ENCODE results near the gene IMPA2. TPM values are rescaled to one million over a fixed set of nuclear protein-coding genes. Genes with fewer than 3 reads are reported as not detected.
"Not testable (repeated sequence)": the region's sequence is repeated elsewhere in the genome, so short reads cannot be mapped to it uniquely, and the experiment has no call there.

IMPA2 gene
- polyA plus RNA-seq, 1 donor = 34.8 TPM

DNA sequence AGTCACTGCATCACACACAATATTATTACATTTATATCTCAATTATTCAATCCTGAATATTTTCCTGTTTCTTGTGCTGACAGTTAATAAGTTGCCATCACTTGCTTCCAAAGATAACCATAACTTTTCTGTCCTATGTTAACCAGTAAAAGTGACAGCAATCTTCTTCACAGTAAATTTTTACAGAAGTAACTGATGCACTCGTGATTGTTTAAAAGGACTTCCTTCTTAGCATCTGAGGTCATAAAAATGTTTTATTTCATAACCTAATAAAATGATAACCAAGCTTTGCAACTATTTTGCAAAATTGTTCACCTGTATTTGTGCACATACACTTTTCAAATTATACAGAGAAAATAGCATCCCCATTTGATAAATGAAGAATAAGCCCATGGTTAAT lies 91.7 kb downstream of the IMPA2 start:
- Histone ChIP-seq H3K27ac (ENCODE audit: low read length) (no peak overlapping the region), H3K27me3 (ENCODE audit: control insufficient read depth, insufficient read depth, low read length) (no peaks in the 10 kb centered on the region), H3K9me3 (ENCODE audit: control insufficient read depth, low read depth, low read length) (no peaks in the 10 kb centered on the region), H3K4me1 (ENCODE audit: control insufficient read depth, insufficient read depth, low read length) (no peaks in the 10 kb centered on the region), H3K4me3 (ENCODE audit: low read length) (no peak overlapping the region), H3K36me3 (ENCODE audit: control insufficient read depth, insufficient read depth, low read length) (no peaks in the 10 kb centered on the region)
- no peak for DNase-seq
- WGBS (ENCODE audit: insufficient coverage, low lambda C conversion rate) = no CpG with 5 or more reads among the region's 1 CpG

DNA sequence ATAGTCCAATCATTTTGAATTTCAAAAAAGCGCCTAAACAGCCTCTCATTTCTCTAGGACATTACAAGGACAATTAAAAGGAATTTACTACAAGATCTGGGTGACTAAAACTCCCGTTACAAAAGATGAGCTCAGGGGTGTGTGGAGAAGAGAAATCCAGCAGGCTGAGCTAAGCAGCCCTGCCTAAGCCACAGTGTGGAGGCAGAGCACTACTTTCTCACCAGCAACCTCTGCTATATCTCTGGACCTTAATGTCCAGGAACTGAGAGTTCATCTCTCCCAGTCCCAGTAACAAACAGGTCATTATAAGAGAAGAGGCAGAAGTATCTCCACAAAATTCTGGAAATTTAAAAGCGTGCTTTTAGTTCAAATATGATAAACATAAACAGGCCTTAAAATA lies 93.4 kb downstream of the IMPA2 start:
- H3K9me3 ChIP-seq (ENCODE audit: control insufficient read depth, low read depth, low read length) = no peaks in the 10 kb centered on the region
- no peaks in the 10 kb centered on the region for H3K4me1 ChIP-seq (ENCODE audit: control insufficient read depth, insufficient read depth, low read length)
- no peaks in the 10 kb centered on the region for H3K36me3 ChIP-seq (ENCODE audit: control insufficient read depth, insufficient read depth, low read length)
- H3K27ac ChIP-seq (ENCODE audit: low read length) = no peak overlapping the region
- no peaks in the 10 kb centered on the region for H3K27me3 ChIP-seq (ENCODE audit: control insufficient read depth, insufficient read depth, low read length)
- no peak for DNase-seq
- 83% methylated on average over 1 of the region's 3 CpGs for WGBS (ENCODE audit: insufficient coverage, low lambda C conversion rate)
- no peak overlapping the region for H3K4me3 ChIP-seq (ENCODE audit: low read length)

DNA sequence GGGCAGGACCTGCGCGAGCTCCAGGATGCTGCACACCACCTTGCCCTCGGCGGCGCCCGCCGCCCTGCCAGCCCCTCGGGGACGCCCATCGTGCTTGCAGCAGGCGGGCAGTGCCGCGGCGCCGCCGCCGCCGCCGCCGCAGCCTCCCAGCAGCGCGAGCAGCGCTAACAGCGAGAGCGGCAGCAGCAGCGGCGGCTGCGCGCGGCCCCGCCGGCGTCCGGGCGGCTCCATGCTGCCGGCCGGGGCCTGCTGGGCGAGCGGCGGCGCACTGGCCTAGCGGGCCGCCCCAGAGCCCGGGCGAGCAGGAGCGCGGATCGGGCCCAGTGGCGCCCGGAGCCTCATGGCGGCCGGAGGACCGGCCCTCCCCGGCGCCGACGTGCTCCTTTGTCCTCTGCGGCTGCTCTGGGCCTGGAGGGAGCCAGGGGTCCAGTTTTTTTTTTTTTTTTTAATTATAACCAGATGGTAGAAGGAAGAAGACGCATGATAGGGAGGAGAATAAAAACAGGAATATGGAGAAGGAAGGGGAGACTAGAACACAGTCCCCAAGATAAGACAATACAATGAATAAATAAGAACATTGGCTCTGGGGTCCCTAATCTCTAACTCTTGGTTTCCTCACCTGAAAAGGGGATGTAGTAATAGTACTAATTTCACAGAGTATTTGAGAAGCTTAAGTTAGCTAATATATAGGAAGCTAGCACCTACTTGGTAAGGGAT lies 95.3 kb downstream of the IMPA2 start:
- Histone ChIP-seq H3K27me3 (ENCODE audit: control insufficient read depth, insufficient read depth, low read length) (no peaks in the 10 kb centered on the region), H3K9me3 (ENCODE audit: control insufficient read depth, low read depth, low read length) (no peaks in the 10 kb centered on the region), H3K4me1 (ENCODE audit: control insufficient read depth, insufficient read depth, low read length) (no peaks in the 10 kb centered on the region), H3K36me3 (ENCODE audit: control insufficient read depth, insufficient read depth, low read length) (no peaks in the 10 kb centered on the region), H3K4me3 (ENCODE audit: low read length) (no peak overlapping the region), H3K27ac (ENCODE audit: low read length) (no peak overlapping the region)
- peak in 1 of 2 donors; percentile 15 for DNase-seq
- WGBS (ENCODE audit: insufficient coverage, low lambda C conversion rate) = no CpG with 5 or more reads among the region's 59 CpGs

DNA sequence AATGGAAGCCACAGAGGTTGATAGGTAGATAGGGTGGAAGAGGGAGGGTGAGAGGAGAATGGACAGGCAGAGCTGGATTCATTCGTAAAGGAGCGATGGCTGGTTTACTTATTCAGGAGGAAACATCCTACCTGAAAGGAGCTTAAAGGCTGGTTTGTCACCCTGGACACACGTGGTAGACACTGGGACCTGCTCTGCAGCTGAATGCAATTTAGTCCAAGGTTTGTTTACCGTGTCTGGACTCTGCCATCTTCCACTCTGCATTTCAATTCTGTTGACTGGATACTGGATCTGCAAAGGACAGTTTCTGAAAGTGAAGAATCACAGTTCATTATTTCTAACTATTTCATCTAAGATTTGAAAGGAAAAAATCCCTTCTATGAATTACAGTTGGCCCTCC lies 96.7 kb downstream of the IMPA2 start:
- not testable (repeated sequence) for H3K27me3 ChIP-seq (ENCODE audit: control insufficient read depth, insufficient read depth, low read length); DNase-seq; H3K9me3 ChIP-seq (ENCODE audit: control insufficient read depth, low read depth, low read length); H3K4me1 ChIP-seq (ENCODE audit: control insufficient read depth, insufficient read depth, low read length); H3K27ac ChIP-seq (ENCODE audit: low read length); H3K36me3 ChIP-seq (ENCODE audit: control insufficient read depth, insufficient read depth, low read length); H3K4me3 ChIP-seq (ENCODE audit: low read length)
- WGBS (ENCODE audit: insufficient coverage, low lambda C conversion rate) = no CpG with 5 or more reads among the region's 4 CpGs

DNA sequence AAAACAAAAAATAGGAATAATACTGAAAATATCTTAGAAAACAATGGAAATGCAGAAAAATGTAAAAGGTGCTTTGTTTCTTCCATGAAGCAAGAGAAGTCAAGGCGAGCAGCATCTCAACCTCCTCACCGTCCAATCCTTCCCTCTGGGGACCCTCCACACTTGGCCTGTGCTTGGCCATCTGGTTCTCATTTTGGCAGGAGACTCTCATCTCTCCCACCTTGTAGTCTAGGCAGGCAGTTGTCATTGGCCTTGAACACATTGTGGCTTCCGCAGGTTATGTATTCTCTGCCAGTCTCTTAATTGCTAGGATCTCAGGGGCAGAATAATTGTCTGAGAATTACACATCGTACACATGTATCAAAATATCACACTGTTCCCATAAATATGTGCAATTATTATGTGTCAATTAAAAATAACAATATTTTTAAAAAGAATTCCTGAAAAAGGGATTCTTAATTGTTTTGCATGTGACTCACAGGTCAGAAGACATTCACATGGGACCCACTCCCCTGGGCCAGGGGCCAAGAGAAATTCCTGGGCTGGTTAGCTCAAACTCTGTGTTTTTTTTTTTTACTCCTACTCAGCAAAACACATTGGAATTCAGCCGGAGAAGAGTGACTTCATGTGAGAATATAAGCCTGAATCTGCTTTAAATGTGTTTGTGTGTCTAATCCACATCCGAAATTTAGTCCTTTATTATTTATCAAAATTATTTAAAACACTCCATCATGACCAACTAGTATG lies 98.4 kb downstream of the IMPA2 start:
- no peaks in the 10 kb centered on the region for H3K9me3 ChIP-seq (ENCODE audit: control insufficient read depth, low read depth, low read length)
- no peaks in the 10 kb centered on the region for H3K36me3 ChIP-seq (ENCODE audit: control insufficient read depth, insufficient read depth, low read length)
- no peak overlapping the region for H3K4me3 ChIP-seq (ENCODE audit: low read length)
- no peaks in the 10 kb centered on the region for H3K27me3 ChIP-seq (ENCODE audit: control insufficient read depth, insufficient read depth, low read length)
- H3K4me1 ChIP-seq (ENCODE audit: control insufficient read depth, insufficient read depth, low read length) = no peaks in the 10 kb centered on the region
- no peak overlapping the region for H3K27ac ChIP-seq (ENCODE audit: low read length)
- 83% methylated on average over 1 of the region's 6 CpGs for WGBS (ENCODE audit: insufficient coverage, low lambda C conversion rate)
- DNase-seq = peak in 1 of 2 donors; percentile 30

Other genes starting within 250 kb of the IMPA2 start
- gene CHMP1B, start 130.1 kb upstream of the IMPA2 start, polyA plus RNA-seq = 48.2 TPM
- 37.3 TPM for gene MPPE1, start 73.2 kb upstream of the IMPA2 start, polyA plus RNA-seq
- gene ANKRD62, start 112.3 kb downstream of the IMPA2 start, polyA plus RNA-seq = 0.01 TPM